Measurements from ENCODE around the gene OR10X1.

OR10X1 gene

GRCh38 chr1:158583962-158584361 is 4.3 kb upstream of the OR10X1 start:
- H3K4me3 ChIP-seq (ENCODE audit: low read depth, low read length), result no peak overlapping the region
- no peak for TF ChIP-seq CTCF (conservative IDR thresholded peaks at IDR 0.05; ENCODE audit: low read depth, low read length)
- DNase-seq (ENCODE audit: low read depth), result no peak

GRCh38 chr1:158577561-158577960 is 2.1 kb downstream of the OR10X1 start:
- no peak overlapping the region for H3K4me3 ChIP-seq (ENCODE audit: low read depth, low read length)
- DNase-seq (ENCODE audit: low read depth), result no peak
- no peak for TF ChIP-seq CTCF (conservative IDR thresholded peaks at IDR 0.05; ENCODE audit: low read depth, low read length)

GRCh38 chr1:158572226-158572625 is 7.5 kb downstream of the OR10X1 start:
- TF ChIP-seq CTCF (conservative IDR thresholded peaks at IDR 0.05; ENCODE audit: low read depth, low read length), result no peak

GRCh38 chr1:158570480-158570879 is 9.2 kb downstream of the OR10X1 start, which contains the start of gene OR6P1:
Gene OR6P1, minus strand, starts transcription at chr1:158570580. Its CDS starts 6,976 bp downstream, at chr1:158563604.
- DNase-seq (ENCODE audit: low read depth), result no peak
- no peak within 1 kb of the TSS for H3K4me3 ChIP-seq (ENCODE audit: low read depth, low read length)
- no peak for TF ChIP-seq CTCF (conservative IDR thresholded peaks at IDR 0.05; ENCODE audit: low read depth, low read length)

More at GRCh38 chr1:158572226-158572625, 7.5 kb downstream of the OR10X1 start:
- H3K4me3 ChIP-seq (ENCODE audit: low read depth, low read length), result no peak overlapping the region
- no peak for DNase-seq (ENCODE audit: low read depth)

GRCh38 chr1:158564608-158565007 is 15.1 kb downstream of the OR10X1 start:
- no peak for DNase-seq (ENCODE audit: low read depth)
- H3K4me3 ChIP-seq (ENCODE audit: low read depth, low read length), result no peak overlapping the region
- no peak for TF ChIP-seq CTCF (conservative IDR thresholded peaks at IDR 0.05; ENCODE audit: low read depth, low read length)

- no peak overlapping the region for H3K4me3 ChIP-seq (ENCODE audit: low read depth, low read length)
- DNase-seq (ENCODE audit: low read depth), result no peak
- no peak for TF ChIP-seq CTCF (conservative IDR thresholded peaks at IDR 0.05; ENCODE audit: low read depth, low read length)
Observed at GRCh38 chr1:158563853-158564252, 15.8 kb downstream of the OR10X1 start.

GRCh38 chr1:158559696-158560095 is 20.0 kb downstream of the OR10X1 start:
- DNase-seq (ENCODE audit: low read depth), result no peak
- no peak overlapping the region for H3K4me3 ChIP-seq (ENCODE audit: low read depth, low read length)
- TF ChIP-seq CTCF (conservative IDR thresholded peaks at IDR 0.05; ENCODE audit: low read depth, low read length), result no peak

Data from choroid plexus epithelial cell (primary cell).